Skin of body (tissue), 2 donors: Measurements from ENCODE around the gene NTRK2. TPM values are rescaled to one million over a fixed set of nuclear protein-coding genes. Genes with fewer than 3 reads are reported as not detected.

ENCODE experiments used
- DNase-seq: peaks from one replicate; lab custom pipeline; 2025; lab: John Stamatoyannopoulos, UW
- total RNA-seq: library from RNA; depleted of rRNA; stranded (reverse); fragments of >200 nt; gene quantifications from one replicate; pipeline ENCODE4 v1.2.3, GENCODE V29; 2014

NTRK2 gene
- total RNA-seq, 1 donor from 2014 or later = 35.3 TPM

DNA sequence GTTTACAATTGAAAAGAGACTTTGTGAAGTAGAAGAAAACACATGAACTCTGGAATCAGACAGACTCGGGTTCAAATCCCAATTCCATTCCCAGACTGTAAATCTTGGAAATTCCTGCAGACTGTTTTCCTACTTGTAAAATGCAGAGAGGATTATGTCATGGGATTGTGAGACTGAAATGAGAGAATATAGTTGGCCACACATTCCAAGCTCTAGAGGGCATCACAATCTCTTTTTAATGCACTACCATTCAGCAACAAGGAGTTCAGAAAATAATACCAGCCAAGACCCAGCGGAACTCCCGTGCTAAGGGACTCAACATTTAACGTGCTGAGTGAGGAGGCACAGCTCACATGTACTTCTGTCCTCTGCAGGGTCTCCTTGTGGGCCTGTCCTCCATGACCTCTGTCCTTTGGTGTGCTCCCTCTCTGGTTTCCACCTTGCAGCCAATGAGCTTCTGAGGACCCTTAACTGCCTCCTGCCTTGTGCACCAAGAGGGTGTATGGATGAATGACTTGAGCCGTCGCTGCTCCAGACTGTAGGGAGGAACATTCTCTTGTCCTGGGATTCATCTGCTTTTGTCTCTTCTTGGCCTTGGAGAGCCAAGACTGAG is 263.5 kb downstream of the NTRK2 start:
- peak; percentile 33 for DNase-seq

DNA sequence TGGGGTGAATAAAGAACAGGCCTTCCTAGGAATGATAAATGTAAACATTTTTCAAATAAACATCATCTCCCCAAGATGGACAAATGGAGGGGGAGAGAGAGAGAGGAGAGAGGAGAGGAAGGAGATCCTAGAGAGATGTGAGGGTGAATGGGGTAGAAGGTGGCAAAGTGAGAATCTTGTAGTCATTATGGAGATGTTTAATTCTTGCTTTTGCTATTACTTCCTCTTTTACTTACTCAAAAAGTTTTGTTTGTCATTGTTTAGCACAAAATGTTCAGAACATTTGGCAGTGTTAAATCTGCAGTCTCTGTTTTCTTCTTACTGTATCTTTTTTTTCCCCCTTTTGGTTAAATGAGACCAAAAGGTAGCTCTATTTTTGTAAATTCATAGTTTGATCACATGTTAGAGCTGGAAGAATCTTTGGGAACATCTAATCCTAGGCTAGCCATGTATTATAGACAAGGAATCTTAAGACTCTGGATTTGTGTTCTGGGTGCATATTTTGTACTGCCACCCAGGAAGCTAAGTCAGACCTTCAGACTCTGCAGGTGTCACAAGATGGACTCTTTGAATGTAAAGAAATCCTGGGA is 266.1 kb downstream of the NTRK2 start:
- no peak for DNase-seq

DNA sequence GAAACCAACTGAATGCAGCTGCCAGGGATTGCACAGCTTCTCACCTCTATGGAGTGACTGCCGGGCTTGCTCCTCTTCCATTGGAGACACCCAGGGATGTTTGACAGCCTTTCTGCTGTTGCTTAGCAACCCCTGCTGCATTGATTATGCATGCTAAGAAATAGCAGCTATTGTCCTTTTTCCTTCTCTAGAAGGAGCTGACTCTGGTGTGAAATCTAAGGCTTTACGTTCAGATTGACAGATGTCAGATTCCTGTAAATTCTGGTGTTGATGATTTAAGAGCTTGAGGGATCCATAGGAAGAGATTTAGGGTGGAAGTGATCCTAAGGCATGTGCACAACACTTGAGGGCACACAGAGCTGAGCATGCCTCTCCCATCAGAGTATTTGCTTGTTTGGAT is 267.7 kb downstream of the NTRK2 start:
- no peak for DNase-seq

DNA sequence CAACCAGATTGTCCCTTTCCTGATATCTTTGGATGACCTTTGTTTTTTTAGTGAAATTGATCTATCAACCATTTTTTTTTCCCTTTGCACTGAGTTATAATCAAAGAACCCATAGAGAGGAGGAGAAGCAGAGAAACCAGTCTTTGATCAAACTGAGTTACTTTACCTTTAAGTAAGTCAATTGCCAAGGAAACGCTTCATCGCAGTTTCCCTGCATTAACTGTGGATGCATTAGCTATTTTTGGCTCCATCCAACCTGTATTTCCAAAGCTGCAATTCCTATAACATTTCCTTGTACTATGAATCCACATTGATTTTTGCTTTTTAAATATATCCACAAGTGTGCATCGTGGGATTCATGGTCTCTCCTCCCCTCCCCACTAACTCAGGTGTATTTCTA is 268.1 kb downstream of the NTRK2 start:
- DNase-seq = no peak

DNA sequence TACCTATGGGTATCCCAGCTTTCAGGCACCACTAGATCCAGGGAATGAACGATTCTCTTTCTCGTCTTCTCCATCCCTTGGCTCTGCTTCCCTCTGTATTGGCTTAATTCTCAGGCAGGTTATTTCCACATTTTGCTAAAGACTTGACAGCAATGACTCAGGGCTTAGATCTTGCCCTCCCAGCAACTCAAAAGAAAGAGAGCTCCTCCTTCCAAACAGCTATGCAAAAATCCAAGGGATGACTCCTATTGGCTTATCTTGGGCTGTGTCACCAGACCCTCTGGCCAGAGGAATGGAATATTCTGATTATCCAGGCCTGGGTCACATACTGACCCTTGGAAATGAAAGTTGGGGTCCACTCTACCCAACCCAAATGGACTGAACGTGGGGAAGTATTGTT is 270.2 kb downstream of the NTRK2 start:
- DNase-seq = no peak

DNA sequence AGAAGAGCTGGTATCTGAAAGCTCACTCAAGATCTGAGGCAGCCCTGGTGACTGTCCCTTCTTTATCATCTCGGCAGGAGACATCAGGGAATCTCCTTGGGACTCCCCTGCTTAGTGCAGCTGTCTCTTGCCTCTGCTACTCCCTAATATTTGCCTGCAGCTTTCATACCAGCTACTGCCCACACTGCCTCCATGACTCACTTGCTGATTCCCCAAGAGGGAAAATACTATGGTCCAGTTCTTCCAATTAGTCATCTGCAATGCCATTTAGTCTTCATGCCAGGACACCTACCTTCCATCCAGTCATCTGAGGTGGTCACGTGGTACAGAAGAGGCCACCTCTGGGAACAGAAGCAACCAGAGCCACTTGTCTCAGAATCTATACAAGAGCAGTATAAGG is 270.8 kb downstream of the NTRK2 start:
- DNase-seq = no peak

DNA sequence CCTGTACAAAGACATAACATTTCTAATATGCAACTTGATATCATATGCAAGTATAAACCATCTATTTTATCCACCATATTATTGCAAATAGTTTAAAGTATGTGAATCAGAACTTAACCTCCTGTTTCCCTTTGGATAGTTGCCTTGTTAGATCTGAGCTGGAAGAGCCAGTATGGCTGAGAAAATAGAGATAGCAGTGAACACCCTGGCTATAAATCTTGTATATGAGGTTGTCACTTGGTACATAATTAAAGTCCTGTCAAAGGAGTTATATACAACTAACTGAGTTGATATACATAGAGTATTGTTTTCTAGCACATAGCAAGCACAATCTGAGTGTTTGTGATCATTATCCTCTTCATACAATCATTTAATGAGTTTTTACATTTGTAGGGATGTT is 272.3 kb downstream of the NTRK2 start:
- no peak for DNase-seq

DNA sequence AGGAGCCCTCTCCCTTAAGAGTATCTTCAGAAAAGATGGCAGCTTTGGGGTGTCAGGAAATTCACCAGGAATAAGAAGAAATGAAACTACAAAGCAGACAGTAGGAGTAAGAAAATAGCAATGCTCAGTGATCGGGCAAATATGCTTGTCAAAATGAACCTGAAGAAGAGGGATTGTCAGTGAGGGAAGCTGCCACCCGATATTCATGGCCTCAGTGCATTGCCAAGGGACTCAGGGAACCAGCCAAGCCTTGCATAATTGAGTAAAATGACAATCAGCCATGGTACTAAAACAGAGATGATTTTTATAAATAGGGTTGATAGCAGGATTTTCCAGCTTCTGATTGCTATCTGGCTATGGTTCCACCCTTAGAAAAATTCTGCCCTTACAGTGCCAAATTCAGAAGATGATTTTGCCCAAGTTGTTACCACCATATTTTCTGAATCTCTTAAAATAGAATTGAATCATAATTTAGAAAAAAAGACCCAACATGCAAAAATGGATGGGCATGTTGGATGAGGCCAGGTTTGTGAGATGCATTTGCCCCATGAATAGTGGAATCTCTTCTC is 274.0 kb downstream of the NTRK2 start:
- no peak for DNase-seq

DNA sequence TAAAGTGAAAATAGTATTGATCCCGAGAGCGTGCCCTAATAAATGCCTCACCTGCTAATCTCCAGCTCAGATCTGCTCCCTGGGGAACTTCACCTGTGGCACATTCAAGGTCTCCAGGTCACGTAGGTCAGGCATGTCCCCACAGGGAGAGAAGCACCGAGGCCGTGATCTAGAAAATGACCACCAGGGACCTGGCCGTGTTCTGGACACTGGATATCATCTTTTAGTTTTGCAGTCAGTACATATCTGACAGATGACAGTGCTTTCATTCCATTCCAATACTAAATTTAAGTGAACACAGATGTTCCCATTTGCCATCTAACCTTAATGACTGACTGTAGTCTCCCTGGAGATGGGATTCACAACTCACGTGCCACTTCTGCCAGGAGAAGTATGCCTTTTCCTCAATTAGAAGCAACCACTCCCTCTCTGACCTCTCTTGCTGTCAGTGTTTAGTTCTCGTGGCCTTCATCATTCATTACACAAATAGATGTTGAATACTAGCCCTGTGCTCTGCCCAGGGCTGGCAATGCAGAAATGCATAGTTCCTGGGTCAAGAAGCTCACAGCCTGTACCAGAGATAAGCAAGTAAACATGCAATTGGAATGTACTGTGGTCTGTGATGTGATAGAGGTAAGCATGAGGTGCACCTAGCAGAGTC is 276.5 kb downstream of the NTRK2 start:
- DNase-seq = peak; percentile 7

DNA sequence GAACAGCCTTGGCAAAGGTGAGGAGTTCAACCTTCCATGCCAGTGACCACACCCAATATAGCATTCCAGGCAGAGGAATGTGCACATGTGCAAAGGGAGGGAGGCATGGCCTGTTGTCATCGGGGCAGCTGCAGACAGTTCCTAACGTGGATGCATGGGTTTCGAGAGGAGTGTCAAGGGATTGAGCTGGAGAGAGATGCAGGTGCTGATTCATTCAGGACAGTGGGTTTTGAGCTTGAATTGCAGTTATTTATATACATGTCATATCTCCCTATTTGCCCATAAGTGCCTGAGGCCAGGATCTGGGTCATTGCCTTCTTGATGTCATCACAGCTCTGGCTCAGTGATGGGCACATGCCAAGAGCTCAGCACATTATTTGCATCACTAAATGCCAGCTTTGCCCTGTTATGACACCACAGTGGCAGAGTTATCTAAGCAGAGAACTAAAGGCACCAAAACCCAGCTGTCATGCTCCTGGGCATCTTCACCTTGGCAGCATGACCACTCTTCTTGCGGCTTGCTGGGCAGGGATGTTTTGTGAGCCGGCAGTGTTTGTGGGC is 278.0 kb downstream of the NTRK2 start:
- DNase-seq = no peak

DNA sequence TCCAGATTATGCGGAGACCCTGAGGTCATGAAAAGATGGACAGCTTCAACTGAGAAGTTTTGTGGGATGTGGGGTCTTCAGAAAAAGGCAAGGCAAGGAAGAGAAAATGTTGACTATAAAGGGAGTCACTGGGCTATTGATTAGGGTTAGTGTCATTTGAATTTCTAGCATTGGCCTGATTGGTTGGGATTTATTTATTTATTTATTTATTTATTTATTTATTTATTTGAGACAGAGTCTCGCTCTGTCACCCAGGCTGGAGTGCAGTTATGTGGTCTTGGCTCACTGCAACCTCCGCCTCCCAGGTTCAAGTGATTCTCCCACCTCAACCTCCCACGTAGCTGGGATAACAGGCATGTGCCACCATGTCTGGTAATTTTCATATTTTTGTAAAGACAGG is 279.7 kb downstream of the NTRK2 start:
- no peak for DNase-seq

DNA sequence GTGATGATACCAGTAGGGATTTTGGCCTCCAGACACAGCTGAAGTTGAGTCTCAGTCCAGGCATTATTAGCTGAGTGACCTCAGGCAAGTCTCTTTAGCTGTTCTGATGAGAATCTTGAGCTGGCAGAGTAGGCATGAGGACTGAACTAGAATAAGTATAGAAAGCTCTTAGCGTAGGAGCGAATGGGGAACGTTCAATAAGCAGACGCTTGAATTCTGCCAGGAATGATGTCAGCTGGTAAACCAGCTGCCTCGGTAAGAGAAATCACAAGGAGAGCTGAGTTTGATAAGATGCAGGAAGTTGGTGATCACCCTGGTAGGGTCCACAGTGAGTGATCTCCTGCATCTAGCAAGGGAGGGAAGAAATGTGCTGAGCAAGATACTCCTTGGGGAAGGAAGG is 280.4 kb downstream of the NTRK2 start:
- DNase-seq = no peak

DNA sequence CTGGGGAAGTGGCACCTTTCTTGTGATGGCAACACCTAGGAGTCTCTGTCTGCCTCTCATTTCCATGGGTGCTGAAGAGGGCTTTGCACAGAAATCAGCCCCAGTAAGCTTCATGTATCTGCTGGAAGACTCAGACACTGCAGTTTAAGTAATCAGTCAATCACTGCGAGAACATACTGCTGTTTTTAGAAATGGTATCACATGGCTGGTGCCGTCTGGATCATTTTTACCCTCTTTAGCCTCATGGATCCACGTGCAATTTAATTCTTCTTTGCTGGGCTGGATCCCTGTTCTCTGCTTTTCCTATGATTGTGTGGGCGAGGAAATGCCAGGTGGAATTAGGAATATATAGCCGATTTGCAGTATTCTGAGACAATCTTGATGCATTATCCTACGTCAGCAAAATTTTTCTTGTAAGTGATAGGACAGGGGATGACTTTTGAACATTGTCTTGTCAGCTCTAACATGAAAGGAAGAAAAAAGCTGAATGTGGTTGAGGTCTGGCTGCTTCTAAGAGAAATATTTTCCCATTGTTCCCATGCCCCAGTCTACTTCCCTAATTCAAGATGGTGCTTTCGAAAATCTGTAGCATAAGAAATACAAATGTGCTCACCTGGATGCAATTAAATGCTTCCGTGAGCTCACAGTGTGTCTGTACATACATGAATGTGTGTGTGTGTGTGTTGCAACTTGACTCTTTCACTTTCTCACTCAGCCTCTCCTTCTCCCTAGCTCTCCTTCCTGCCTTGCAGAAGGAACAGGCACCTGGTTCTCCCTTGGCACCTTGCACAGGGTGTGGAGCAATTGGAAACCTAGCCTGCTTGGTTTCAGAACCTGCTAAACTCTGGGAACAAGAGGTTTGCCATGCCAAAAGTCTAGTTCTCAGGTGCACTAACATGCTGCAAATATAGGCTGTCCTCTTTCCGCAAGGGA is 281.6 kb downstream of the NTRK2 start:
- no peak for DNase-seq

DNA sequence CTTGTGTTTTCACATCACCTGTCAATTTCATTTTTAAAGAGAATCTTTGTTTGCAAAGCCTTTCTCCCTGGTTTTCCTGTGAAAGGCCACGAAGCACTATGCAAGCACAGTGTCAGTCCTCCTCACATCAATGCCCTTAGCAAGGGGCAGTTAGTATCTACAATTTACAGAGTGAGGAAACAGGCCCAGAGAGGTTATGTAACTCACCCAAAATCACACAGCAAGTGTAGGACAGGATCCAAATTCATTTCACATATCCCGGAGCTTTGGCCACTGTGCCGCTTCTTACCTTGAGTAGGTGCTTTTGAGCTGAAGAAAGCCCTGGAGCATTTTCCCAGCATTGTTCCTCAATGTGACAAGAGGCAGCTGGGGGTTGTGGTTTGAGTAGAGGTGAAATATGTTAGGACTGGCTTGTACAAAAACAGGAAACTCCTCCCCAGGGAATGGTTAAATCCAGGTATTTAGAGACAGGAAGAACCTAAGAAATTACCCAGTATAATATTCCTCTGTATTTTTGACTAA is 283.8 kb downstream of the NTRK2 start:
- no peak for DNase-seq

DNA sequence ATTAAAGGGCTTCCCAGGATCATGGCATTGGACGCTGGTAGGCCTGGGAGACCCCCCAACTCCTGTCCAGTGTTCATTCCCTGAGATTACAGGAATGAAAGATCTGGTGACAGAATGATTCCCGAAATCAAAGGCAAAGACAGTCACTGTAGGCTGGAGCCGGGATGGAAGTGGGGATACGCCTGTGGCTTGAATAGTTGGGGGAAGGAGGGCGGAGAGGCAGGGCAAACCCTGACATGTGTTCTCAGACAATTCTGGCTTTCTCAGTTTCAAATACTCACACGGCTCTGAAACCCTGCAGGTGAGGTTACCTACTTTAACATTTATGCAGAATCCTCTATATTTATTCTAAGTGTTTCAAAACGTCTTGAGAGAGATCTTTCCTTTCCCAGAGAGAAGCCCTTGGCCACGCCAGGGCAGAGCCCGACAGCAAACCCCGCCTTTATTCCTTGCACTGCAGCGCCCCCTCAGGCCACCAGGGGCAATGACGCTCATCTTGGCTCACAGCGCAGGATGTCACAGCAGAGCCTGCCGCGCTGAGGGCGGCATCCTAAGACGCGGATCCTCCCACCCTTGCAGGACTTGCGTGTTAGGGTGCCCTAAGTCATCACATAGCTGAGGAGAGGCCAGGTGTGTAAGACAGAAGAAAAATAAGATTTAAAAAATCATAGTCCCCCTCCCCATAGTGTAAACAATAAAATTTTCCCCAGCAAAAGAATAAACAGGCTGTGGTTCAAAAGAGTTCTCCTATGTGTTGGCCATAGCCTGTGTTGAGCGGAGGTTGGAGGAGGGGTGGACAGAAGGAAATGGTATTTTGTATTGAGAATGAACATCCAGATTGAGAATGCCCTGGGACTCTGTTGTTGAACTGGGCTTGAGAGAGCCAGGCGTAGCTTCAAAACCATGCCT is 284.5 kb downstream of the NTRK2 start:
- DNase-seq = peak; percentile 78

DNA sequence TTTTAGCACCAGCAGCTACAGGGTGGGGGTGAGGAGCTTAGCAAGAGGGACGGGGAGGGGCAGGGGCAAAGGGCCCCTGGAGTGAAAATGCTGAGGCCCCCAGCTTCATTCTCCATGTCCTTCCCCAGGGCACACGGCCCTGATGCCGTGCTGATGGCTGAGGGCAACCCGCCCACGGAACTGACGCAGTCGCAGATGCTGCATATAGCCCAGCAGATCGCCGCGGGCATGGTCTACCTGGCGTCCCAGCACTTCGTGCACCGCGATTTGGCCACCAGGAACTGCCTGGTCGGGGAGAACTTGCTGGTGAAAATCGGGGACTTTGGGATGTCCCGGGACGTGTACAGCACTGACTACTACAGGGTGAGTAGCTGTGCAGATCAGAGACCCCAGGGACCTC is 285.6 kb downstream of the NTRK2 start:
- DNase-seq = no peak

DNA sequence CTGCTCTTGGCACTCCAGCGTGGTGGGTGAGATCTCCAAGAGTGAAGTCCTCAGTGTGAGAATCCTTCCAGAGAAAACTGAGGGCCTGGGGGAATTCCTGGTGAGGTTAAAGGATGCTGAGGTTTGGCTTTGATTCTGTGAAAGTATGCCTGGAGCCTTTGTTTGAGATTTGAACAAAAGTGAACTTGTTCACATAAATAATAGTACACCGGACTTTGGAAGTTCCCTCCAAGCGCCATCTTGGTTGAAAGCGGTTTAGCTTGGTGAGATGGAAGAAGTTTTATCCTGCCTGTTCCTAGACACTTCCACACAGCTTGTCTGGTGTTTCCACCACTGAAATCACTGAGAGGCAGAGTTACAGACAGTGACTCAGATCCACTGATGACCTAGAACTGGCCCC is 286.4 kb downstream of the NTRK2 start:
- no peak for DNase-seq

DNA sequence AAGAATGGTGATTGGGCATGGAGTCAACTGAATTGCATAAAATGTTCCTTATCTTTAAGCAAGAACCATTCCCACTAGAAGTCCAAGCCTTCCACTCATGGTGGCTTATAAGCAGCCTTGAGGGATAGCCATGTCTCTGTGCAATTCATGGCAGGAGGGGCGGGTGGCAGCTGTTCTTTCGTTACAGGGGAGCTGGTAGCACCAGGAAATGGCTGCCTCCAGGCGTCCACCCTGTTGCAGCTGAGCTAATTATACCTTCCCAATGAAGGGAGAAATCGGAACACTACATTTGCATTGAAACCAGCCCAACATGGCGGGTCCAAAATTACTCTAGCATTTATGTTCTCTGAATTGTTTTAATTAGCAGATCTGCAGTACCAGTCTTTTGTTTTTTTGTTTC is 289.8 kb downstream of the NTRK2 start:
- DNase-seq = no peak

DNA sequence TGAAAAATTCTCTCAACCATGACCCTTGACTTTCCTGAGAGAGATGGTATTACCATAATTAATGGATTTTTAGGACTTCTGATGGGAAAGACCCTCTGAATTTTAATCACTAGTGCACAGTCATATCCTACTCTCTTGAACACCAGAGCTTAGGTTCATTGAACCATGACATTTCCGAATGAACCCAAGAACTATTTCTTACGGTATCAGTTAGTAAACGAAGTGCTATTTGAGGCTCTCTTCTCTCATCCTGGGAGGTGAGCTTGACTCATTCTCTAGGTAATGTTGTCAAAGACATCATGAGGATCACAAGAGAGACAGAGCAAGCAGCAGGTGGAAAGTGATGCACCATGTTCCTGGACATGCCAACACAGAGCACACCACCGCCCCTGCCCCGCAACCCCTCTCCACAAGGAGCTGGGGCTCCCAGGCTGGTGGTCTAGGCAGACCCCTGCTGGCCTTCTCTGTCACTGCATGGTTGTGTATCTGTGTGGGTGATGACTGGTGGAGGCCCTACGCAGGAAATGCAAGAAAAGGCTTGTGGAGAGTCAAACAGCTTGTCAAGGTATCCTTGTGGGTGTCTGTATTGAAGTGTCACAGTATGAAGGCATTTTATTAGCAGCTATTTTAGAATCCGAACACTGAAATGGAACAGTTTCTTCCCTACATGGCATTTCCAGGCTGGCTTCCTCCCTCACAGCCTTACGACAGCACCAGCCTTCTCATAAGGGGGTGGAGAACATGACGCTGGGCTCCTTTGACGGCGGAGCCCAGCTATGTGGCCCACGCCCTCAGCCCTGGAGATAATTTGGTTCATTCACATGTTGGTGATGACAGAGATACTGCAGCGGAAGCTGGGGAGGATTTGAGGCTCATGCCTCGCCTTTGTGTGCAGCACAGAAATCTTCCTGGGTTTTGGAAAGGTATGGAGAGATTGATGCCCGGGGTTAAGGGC is 297.6 kb downstream of the NTRK2 start:
- DNase-seq = no peak
